Left lung (tissue), 10 donors: Measurements from ENCODE around the gene RDM1. TPM values are rescaled to one million over a fixed set of nuclear protein-coding genes. Genes with fewer than 3 reads are reported as not detected.

Experiments used
- ATAC-seq: fragments of 200-7000 bp; cut with Tn5 transposase; one replicate; pipeline ENCODE4 v1.9.1; 2020; ENCODE audit warnings: moderate library complexity
- DNase-seq, 4 donors: peaks; one replicate each; pipeline ENCODE4 v3.0.0-alpha.2; 2013 to 2020
- H3K27ac ChIP-seq, 2 donors: fragments of 200-600 bp; sonication (generic) in 1 of 2; one replicate each; pipeline versions ENCODE4 v1.5.0 to v1.8.0; 2020 to 2021
- H3K27me3 ChIP-seq, 2 donors: fragments of 200-600 bp; sonication (generic) in 1 of 2; one replicate each; pipeline versions ENCODE4 v1.5.0 to v1.8.0; 2020 to 2021
- H3K36me3 ChIP-seq, 2 donors: fragments of 200-600 bp; sonication (generic) in 1 of 2; one replicate each; pipeline versions ENCODE4 v1.5.0 to v1.8.0; 2020 to 2021
- H3K4me1 ChIP-seq, 2 donors: fragments of 200-600 bp; one replicate each; pipeline ENCODE4 v1.8.0; 2021
- H3K4me3 ChIP-seq, 2 donors: fragments of 200-600 bp; sonication (generic) in 1 of 2; one replicate each; pipeline versions ENCODE4 v1.5.0 to v1.8.0; 2020 to 2021; ENCODE audit warnings: mild to moderate bottlenecking in 1 of 2
- H3K9me3 ChIP-seq, 2 donors: fragments of 200-600 bp; sonication (generic) in 1 of 2; one replicate each; pipeline versions ENCODE4 v1.5.0 to v1.8.0; 2020 to 2021
- CTCF ChIP-seq, 2 donors: fragments of 200-600 bp; sonication (generic) in 1 of 2; IDR thresholded peaks; one replicate each; pipeline versions ENCODE4 v1.5.0 to v1.8.0; 2021; ENCODE audit warnings: antibody characterized with exemption in 2 of 2
- intact Hi-C, 2 donors: fragments of 100-400 bp; cut with DNase I; formaldehyde crosslinking; loops; one replicate each; pipeline versions ENCODE4 v1.11.2 to v1.14.2; 2022
- polyA plus RNA-seq, 6 donors: library from polyadenylated mRNA; unstranded; fragments of 120-200 nt; gene quantifications; one replicate each; pipeline ENCODE4 v1.2.1, GENCODE V29; 2013; ENCODE audit not compliant: insufficient read length in 6 of 6
- total RNA-seq, 2 donors: library from RNA; stranded (reverse); fragmentation: NEBNext Ultra II Directional; extraction: Animal tissue kit (Norgen Biotek cat#: 25700); gene quantifications; one replicate each; pipeline ENCODE4 v1.2.1, GENCODE V29; 2021
- donor health status: DM: no; HTN: yes; CAD: no.
- donor health status: DM: no; HTN: no; CAD: no.

The RDM1 gene
- total and polyA plus RNA-seq, 8 donors: 1.8 to 4.2 (median 2.5) TPM; not detected in 1

- Histone ChIP-seq H3K36me3 (no peaks in the 10 kb centered on the region), H3K27me3 (no peaks in the 10 kb centered on the region), H3K9me3 (no peaks in the 10 kb centered on the region), H3K4me3 (no peak overlapping the region), H3K4me1 (no peaks in the 10 kb centered on the region), H3K27ac (no peak overlapping the region)
- DNase-seq (no peak), ATAC-seq (no peak)
- no peak for TF ChIP-seq CTCF (IDR thresholded peaks at IDR 0.05)
- intact Hi-C loops: no loop called here
These were observed 23.5 kb downstream of the RDM1 start for GRCh38 chr17:35906926-35907637.

DNA sequence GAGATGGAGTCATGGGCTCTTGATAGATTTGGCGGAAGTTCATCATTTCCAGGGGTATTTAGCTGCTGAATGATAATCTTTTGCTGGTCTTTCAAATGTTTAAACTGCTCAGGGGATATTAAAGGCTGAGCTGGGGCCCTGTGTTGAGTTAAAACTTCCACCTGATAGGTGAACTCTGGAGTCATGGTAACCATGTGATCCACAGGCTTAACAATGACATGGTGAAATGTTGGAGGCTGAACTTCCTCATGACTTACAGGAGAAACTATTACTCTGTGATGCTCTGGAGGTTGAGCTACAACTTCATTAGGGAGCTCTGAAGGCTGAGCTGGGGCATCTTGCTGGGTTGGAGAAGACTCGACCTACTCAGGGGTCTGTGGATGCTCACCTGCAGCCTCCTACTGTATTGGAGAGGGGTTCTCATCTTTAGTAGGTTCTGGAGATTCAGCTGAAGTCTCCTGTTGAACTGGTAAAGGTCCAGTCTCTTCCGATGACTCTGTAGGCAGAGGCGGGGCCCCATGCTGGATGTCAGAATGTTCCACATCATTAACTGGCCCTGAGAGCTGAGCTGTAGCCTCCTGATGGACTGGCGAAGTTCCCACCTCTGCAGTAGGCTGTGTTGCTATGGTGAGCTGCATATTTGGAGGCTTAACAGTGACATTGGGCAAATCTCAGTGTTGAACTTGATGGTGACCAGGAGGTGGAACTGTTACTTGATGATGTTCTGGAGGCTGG, 24.2 kb downstream of the RDM1 start:
- Histone ChIP-seq H3K9me3 (no peaks in the 10 kb centered on the region), H3K4me1 (no peaks in the 10 kb centered on the region), H3K27ac (no peak overlapping the region), H3K4me3 (no peak overlapping the region), H3K27me3 (no peaks in the 10 kb centered on the region), H3K36me3 (no peaks in the 10 kb centered on the region)
- ATAC-seq: no peak
- intact Hi-C loops: no loop called here
- no peak for TF ChIP-seq CTCF (IDR thresholded peaks at IDR 0.05)
- DNase-seq: no peak

GRCh38 chr17:35903451-35903850, 27.1 kb downstream of the RDM1 start:
- Histone ChIP-seq H3K4me1 (peaks cover 0 to 4% of the 10 kb centered on the region in 2 donors), H3K4me3 (no peak overlapping the region), H3K27ac (no peak overlapping the region), H3K27me3 (no peaks in the 10 kb centered on the region), H3K36me3 (no peaks in the 10 kb centered on the region), H3K9me3 (no peaks in the 10 kb centered on the region)
- intact Hi-C loops: no loop called here
- DNase-seq (no peak), ATAC-seq (no peak)
- no peak for TF ChIP-seq CTCF (IDR thresholded peaks at IDR 0.05)

DNA sequence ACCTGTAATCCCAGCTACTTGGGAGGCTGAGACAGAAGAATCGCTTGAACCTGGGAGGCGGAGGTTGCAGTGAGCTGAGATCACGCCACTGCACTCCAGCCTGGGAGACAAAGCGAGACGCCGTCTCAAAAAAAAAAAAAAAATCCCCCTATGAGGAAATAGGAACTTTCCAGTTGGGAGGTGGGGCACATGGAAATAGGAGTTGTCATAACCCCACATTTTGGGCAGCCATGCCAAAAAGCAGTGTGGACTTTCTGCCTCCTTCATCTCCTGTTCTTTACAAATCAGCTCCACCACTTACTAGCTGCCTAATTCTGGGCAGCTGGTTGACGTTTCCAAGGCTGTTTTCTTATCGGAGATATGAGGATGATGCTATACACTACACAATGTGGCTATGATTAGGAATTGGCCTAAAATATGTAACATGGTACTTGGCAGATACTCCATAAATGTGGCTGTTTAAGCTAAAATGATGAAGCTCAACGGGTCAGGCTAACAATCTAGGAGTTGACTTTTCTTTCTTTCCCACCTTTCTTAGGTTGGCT, 28.9 kb downstream of the RDM1 start:
- H3K36me3 ChIP-seq: no peaks in the 10 kb centered on the region
- H3K9me3 ChIP-seq: no peaks in the 10 kb centered on the region
- peaks cover 0 to 12% of the 10 kb centered on the region in 2 donors for H3K4me1 ChIP-seq
- H3K27me3 ChIP-seq: no peaks in the 10 kb centered on the region
- H3K27ac ChIP-seq: no peak overlapping the region
- intact Hi-C loops: no loop called here
- DNase-seq (no peak), ATAC-seq (no peak)
- no peak overlapping the region for H3K4me3 ChIP-seq
- TF ChIP-seq CTCF (IDR thresholded peaks at IDR 0.05): no peak
